Stimulated activated CD8-positive, alpha-beta memory T cell treated with anti-CD3 and anti-CD28 coated beads, Interleukin-2, amount 100 ng/mL, for 1 hour (primary cell): Measurements from ENCODE around the gene SHMT1.

Experiments
- DNase-seq, 2 donors: peaks; one replicate each; pipeline ENCODE4 v3.0.0-alpha.2; 2020; ENCODE audit warnings: low read depth in 2 of 2

Gene SHMT1

DNA sequence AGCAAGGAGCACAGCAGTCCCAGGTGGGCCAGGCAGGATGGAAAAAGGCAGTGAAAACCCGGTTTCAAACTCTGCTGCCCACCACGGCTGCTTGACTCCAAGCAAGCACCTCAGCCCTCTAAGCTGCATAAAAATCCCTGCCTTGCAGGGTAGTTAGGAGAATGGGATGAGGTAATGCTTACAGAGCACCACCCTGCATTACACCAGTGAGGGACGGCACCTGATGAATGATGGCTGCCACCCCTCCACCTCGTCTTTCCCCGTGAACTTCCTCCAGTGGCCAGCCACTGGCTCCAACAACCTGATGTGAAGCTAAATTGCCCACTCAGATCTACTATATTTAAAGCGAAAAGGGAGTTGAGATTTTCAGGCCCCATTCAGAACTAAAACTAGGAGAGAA lies 81.6 kb downstream of the SHMT1 start:
- DNase-seq = no peak

GRCh38 chr17:18280766-18281371 lies 82.5 kb downstream of the SHMT1 start:
- no peak for DNase-seq

- no peak for DNase-seq
Measured at GRCh38 chr17:18280249-18280648, 83.1 kb downstream of the SHMT1 start.

- DNase-seq = no peak
Measured at GRCh38 chr17:18278867-18279266, 84.5 kb downstream of the SHMT1 start.
